NCI-H187 (cell line): ENCODE data around the gene BCAS4.
"Not testable (repeated sequence)": the region's sequence is repeated elsewhere in the genome, so short reads cannot be mapped to it uniquely, and the experiment has no call there.

ENCODE experiments used
- DNase-seq, 2 experiments: peaks; one replicate each; lab custom pipeline; 2025; lab: John Stamatoyannopoulos, UW

Gene BCAS4

DNA sequence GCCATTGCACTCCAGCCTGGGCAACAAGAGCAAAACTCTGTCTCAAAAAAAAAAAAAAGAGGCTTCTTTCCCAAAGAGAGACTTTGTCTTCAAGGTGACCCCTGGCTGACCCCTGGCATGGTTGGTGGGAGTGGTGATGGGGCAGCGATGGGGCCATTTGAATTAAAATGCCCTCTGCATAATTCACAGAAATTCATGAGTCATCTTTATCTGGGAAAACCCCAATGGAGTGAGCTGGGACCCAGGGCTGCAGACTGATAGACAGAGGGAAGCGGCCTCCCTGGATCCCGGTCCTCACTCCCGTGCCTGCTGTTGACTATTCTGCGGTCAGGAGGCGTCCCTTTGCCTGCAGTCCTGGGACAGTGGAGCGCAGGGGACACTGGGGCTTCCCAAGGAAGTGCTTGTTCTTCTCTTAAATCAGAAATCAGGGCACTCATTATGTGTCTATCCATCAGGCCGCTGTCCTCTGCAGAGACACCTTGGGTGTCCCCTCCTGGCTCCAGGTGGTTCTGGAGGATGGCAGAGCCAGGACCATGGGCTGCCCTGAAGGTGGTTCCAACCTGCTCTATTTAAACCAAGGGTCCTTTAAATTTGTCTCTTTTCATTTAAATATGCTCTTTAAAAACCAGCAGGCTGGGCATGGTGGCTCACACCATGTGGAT, 23.3 kb upstream of the BCAS4 start:
- not testable (repeated sequence) for DNase-seq

- DNase-seq = no peak
Observed at GRCh38 chr20:50772420-50773185, 22.3 kb upstream of the BCAS4 start.

GRCh38 chr20:50774515-50774914, 20.3 kb upstream of the BCAS4 start:
- no peak for DNase-seq

- no peak for DNase-seq
Observed at GRCh38 chr20:50776122-50776817, 18.6 kb upstream of the BCAS4 start.

DNA sequence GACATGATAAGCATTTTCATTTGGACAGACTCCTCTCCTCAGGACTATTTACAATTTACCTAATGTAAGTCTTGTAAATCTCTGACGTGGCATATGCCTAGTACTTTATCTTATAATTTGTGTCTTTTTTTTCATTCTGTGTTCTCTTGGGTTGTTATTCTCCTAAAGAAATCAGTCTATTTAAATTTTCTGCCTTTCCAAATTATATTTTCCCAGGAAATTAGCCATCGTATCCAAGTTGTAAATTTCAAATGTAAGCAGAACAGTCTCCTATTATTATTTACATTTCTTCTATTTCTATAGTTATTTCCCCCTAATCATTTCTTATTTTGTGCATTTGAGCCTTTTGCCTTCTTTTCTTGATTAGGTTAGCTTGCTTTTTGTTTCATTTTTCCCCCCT, 17.5 kb upstream of the BCAS4 start:
- DNase-seq = no peak

DNA sequence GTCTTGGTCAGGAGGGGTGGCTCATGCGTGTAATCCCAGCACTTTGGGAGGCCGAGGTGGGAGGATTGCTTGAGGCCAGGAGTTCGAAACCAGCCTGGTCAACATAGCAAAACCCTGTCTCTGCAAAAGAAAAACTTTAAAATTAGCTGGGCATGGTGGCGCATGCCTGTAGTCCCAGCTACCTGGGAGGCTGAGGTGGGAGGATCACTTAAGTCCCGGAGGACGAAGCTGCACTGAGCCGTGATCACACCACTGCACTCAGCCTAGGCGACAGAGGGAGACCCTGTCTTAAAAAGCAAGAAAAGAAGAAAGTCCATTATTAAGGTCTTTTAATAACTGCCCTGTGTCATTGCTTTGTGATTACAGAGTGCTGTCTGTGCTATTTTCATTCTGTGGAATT, 15.9 kb upstream of the BCAS4 start:
- DNase-seq = not testable (repeated sequence)

- no peak for DNase-seq
Observed at GRCh38 chr20:50783390-50783789, 11.5 kb upstream of the BCAS4 start.

DNA sequence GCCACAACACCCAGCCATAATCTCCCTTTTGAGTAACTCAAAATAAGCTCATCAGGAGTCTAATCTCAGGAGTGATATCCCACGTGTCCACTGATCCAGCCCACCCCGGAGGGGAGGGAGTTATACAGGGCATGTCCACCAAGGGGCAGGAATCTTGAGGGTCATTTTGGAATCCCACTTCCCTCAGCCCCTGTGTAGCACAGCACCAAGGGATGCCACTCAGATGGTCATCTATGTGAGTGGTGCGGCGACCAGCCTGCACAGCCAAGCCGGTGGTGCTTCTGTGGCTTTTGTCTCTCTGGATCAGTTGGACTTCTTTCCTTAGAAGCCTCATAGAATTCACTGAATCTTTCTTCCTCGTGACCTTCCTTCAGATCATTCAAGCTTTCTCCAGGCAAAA, 11.0 kb upstream of the BCAS4 start:
- DNase-seq = no peak

- DNase-seq = no peak
Observed at GRCh38 chr20:50784464-50784863, 10.4 kb upstream of the BCAS4 start.

- DNase-seq = no peak
Observed at GRCh38 chr20:50786703-50787102, 8.2 kb upstream of the BCAS4 start.

DNA sequence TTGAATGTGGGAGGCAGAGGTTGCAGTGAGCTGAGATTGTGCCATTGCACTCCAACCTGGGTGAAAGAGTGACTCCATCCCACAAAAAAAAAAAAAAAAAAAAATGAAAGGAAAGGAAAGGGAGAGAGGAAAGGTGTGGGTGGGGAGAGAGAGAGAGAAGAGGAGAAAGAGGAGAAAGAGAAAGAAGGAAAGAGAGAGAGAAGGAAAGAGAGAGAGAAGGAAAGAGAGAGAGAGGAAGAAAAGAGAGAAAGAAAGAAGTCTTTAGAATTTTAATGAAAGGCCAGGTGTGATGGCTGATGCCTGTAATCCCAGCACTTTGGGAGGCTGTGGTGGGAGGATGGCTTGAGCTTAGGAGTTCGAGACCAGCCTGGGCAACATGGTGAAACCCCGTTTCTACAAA, 7.7 kb upstream of the BCAS4 start:
- DNase-seq = no peak

- DNase-seq = no peak
Observed at GRCh38 chr20:50788045-50788991, 6.5 kb upstream of the BCAS4 start.

GRCh38 chr20:50789968-50790650, 4.8 kb upstream of the BCAS4 start:
- DNase-seq = no peak

DNA sequence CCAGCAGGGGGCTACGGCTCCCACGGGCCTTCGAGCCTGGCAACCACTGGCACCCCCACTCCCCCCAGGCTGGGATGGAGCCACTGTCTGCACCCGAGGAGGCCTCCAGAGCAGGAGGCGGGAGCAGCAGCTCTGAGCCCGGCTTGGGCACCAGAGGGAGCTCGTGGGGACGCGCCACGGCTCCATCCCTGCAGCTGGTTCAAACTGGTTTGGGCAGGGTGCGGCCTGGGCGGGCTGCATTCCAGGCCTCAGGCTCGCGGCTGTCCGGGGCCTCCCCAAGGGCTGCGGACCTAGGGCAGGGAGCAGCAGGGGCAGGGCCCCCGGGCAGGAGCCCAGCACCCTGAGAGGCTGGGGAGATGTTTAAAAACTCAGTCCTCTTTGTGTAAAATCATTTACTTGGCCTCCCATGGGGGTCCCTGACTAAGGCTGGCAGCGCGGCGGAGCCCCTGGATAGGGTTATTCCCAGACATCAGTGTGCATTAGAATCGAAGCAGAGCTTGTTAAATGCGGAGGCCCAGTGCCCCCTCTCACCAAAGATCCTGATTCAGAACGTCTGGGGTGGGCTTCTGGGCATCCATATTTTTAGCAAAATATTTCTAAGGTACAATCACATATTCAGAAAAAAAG, 4.1 kb upstream of the BCAS4 start:
- peak; percentile 18 to 50 for DNase-seq

GRCh38 chr20:50792708-50793574, 1.9 kb upstream of the BCAS4 start:
- no peak for DNase-seq

DNA sequence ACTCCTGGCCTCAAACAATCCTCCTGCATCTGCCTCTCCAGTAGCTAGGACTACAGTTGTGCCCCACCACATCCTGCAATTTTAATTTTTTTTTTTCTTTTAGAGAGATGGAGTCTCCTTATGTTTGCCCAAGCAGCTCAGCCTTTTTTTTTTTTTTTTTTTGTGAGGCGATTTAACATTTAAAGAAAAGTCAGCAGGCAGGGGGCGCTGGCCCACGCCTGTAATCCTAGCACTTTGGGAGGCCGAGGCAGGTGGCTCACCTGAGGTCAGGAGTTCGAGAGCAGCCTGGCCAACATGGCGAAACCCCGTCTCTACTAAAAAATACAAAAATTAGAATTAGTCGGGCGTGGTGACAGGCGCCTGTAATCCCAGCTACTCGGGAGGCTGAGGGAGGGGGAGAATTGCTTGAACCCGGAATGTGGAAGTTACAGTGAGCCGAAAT, 1.3 kb upstream of the BCAS4 start:
- DNase-seq = not testable (repeated sequence)

DNA sequence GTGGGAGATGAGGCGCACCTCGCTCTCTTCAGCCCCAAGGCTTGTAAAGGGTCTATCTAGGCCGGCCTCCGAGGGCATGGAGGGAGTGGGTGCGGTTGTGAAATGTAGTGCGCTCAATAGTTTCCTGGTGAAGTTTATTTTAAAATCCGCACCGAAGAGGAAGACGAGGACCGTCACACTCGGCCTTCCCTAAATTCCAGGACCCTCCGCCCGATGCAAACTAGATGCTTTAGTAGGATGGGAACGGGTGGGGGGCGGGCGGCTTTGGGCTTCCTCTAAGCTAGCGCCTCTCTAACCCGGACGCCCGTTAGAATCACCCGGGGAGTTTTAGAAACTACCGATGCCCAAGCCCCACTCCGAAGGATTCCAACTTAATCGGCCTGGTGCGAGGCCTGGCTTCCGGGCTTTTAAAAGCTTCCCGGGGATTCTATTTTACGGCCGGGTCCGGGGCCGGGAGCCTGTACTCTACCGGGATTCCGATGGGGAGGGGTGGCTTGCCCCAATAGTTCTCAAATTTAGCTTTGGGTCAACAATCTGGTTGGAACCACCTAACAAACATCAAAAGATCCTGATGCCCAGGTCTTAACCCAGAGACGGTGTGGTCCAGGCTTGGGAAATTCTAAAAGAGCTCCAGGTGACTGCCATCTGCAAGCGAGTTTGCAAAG, 548 bp upstream of the BCAS4 start:
- no peak for DNase-seq

DNA sequence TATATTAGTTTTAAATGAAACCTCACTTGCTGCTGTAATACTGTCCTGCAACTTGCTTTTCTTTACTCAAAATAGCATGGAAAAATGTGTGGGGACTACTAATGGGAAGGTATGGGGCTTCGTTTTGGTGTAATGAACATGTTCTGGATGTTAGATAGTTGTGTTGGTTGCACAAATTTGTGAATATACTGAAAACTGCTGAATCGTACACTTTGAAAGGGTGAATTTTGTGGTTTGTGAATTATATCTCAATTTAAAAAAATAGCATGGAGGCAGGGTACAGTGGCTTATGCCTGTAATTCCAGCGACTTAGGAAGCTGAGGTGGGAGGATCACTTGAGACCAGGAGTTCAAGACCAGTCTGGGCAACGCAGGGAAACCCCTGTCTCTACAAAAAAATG, 2.3 kb downstream of the BCAS4 start:
- DNase-seq = no peak

- DNase-seq = no peak
Observed at GRCh38 chr20:50798650-50799049, 3.8 kb downstream of the BCAS4 start.
